ENCODE results near the gene PLCB2.

PLCB2 gene

GRCh38 chr15:40338921-40339620, 31.3 kb upstream of the PLCB2 start:
- TF ChIP-seq ZNF133 (tag by site-specific recombination; IDR thresholded peaks at IDR 0.05) (no peak), ZNF311 (tag by site-specific recombination; IDR thresholded peaks at IDR 0.05; ENCODE audit: borderline replicate concordance) (no peak), ZNF302 (tag by site-specific recombination; IDR thresholded peaks at IDR 0.05; ENCODE audit: low read depth) (no peak), ZNF404 (tag by site-specific recombination; IDR thresholded peaks at IDR 0.05) (no peak), EGR2 (tag by site-specific recombination; IDR thresholded peaks at IDR 0.05; ENCODE audit: low read depth) (no peak), GLIS1 (tag by site-specific recombination; IDR thresholded peaks at IDR 0.05) (peak; percentile 57), ZNF768 (tag by site-specific recombination; IDR thresholded peaks at IDR 0.05) (no peak), ZNF184 (tag by site-specific recombination; IDR thresholded peaks at IDR 0.05) (no peak)
- H3K4me1 ChIP-seq (ENCODE audit: control insufficient read depth, insufficient read depth, low read length) = peaks cover 10% of the 10 kb centered on the region
- ChIA-PET CTCF (interaction anchor here (0.5 to 7.1 kb wide), 20 partner anchors 12 to 509 kb away, joined by 3 to 82 read pairs (median 4); partner anchors contain the start of gene INAFM2), POLR2A (interaction anchor here (0.9 to 1.7 kb wide), 3 partner anchors 12 to 16 kb away, joined by 3 read pairs; no protein-coding TSS in a partner anchor)
- no peaks in the 10 kb centered on the region for H3K36me3 ChIP-seq (ENCODE audit: control insufficient read depth in 2 of 2, insufficient read depth in 1 of 2, low read length in 2 of 2)
- peak overlapping the region; percentile 84; the same call in 1 of the 2 replicates for H3K27ac ChIP-seq (ENCODE audit: extremely low read depth, low read depth, low read length)
- no peaks in the 10 kb centered on the region for H3K9me3 ChIP-seq (ENCODE audit: control insufficient read depth, insufficient read depth, low read depth, low read length)
- no peak overlapping the region for H3K4me3 ChIP-seq (ENCODE audit: low read depth, low read length)

GRCh38 chr15:40338041-40338657, 30.4 kb upstream of the PLCB2 start:
- H3K27ac ChIP-seq (ENCODE audit: extremely low read depth, low read depth, low read length) = no peak overlapping the region
- CTCF ChIA-PET = interaction anchor here (0.7 to 7.1 kb wide), 20 partner anchors 9 to 508 kb away, joined by 3 to 82 read pairs (median 5); partner anchors contain the start of genes INAFM2 and PLCB2
- peak; percentile 46; the same call in 1 of the 2 replicates for TF ChIP-seq ZBTB7A (tag by site-specific recombination; IDR thresholded peaks at IDR 0.05; ENCODE audit: low read depth)
- peak; percentile 25; the same call in 1 of the 2 replicates for TF ChIP-seq ZNF660 (tag by site-specific recombination; IDR thresholded peaks at IDR 0.05)
- TF ChIP-seq SP3 (tag by site-specific recombination; IDR thresholded peaks at IDR 0.05) = peak; percentile 17; the same call in 1 of the 2 replicates
- TF ChIP-seq, protein P1, sequence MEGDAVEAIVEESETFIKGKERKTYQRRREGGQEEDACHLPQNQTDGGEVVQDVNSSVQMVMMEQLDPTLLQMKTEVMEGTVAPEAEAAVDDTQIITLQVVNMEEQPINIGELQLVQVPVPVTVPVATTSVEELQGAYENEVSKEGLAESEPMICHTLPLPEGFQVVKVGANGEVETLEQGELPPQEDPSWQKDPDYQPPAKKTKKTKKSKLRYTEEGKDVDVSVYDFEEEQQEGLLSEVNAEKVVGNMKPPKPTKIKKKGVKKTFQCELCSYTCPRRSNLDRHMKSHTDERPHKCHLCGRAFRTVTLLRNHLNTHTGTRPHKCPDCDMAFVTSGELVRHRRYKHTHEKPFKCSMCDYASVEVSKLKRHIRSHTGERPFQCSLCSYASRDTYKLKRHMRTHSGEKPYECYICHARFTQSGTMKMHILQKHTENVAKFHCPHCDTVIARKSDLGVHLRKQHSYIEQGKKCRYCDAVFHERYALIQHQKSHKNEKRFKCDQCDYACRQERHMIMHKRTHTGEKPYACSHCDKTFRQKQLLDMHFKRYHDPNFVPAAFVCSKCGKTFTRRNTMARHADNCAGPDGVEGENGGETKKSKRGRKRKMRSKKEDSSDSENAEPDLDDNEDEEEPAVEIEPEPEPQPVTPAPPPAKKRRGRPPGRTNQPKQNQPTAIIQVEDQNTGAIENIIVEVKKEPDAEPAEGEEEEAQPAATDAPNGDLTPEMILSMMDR (tag by site-specific recombination; IDR thresholded peaks at IDR 0.05) = peak; percentile 84
- TF ChIP-seq ZNF654 (tag by site-specific recombination; IDR thresholded peaks at IDR 0.05; ENCODE audit: low read depth) = peak; percentile 60
- TF ChIP-seq KLF9 (tag by site-specific recombination; IDR thresholded peaks at IDR 0.05; ENCODE audit: low read depth) = peak; percentile 74; the same call in 1 of the 2 replicates
- TF ChIP-seq SCRT1 (tag by site-specific recombination; IDR thresholded peaks at IDR 0.05; ENCODE audit: borderline replicate concordance) = no peak
- TF ChIP-seq ZBTB17 (tag by site-specific recombination; IDR thresholded peaks at IDR 0.05) = peak; percentile 27; the same call in 1 of the 2 replicates
- 0 out of 2 replicates have a peak, but pooled peaks have one; percentile 36 for TF ChIP-seq ZNF341 (tag by site-specific recombination; IDR thresholded peaks at IDR 0.05; ENCODE audit: low read depth)
- TF ChIP-seq, protein P2, sequence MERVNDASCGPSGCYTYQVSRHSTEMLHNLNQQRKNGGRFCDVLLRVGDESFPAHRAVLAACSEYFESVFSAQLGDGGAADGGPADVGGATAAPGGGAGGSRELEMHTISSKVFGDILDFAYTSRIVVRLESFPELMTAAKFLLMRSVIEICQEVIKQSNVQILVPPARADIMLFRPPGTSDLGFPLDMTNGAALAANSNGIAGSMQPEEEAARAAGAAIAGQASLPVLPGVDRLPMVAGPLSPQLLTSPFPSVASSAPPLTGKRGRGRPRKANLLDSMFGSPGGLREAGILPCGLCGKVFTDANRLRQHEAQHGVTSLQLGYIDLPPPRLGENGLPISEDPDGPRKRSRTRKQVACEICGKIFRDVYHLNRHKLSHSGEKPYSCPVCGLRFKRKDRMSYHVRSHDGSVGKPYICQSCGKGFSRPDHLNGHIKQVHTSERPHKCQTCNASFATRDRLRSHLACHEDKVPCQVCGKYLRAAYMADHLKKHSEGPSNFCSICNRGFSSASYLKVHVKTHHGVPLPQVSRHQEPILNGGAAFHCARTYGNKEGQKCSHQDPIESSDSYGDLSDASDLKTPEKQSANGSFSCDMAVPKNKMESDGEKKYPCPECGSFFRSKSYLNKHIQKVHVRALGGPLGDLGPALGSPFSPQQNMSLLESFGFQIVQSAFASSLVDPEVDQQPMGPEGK (tag by site-specific recombination; IDR thresholded peaks at IDR 0.05) = peak; percentile 79
- TF ChIP-seq ZNF354C (tag by site-specific recombination; IDR thresholded peaks at IDR 0.05; ENCODE audit: borderline replicate concordance, low read depth) = no peak
- TF ChIP-seq ZNF37A (tag by site-specific recombination; IDR thresholded peaks at IDR 0.05) = no peak
- TF ChIP-seq KLF16 (tag by site-specific recombination; IDR thresholded peaks at IDR 0.05) = 0 out of 2 replicates have a peak, but pooled peaks have one; percentile 47
- H3K36me3 ChIP-seq (ENCODE audit: control insufficient read depth in 2 of 2, insufficient read depth in 1 of 2, low read length in 2 of 2) = no peaks in the 10 kb centered on the region
- H3K9me3 ChIP-seq (ENCODE audit: control insufficient read depth, insufficient read depth, low read depth, low read length) = no peaks in the 10 kb centered on the region
- POLR2A ChIA-PET = interaction anchor here (1.1 to 1.7 kb wide), 3 partner anchors 11 to 15 kb away, joined by 3 to 4 read pairs (median 3); no protein-coding TSS in a partner anchor
- H3K4me1 ChIP-seq (ENCODE audit: control insufficient read depth, insufficient read depth, low read length) = peaks cover 10% of the 10 kb centered on the region
- no peak overlapping the region for H3K4me3 ChIP-seq (ENCODE audit: low read depth, low read length)
